HTERT RPE-1 (cell line): ENCODE results near the gene CD1B.
"Not testable (repeated sequence)": the region's sequence is repeated elsewhere in the genome, so short reads cannot be mapped to it uniquely, and the experiment has no call there.

ENCODE experiments used
- in situ Hi-C: fragments of 300-500 bp; cut with MboI; formaldehyde crosslinking; loops from 4 replicates; pipeline ENCODE4 v1.14.3; 2020; ENCODE audit warnings: low sequenced_read_pairs

CD1B gene

DNA sequence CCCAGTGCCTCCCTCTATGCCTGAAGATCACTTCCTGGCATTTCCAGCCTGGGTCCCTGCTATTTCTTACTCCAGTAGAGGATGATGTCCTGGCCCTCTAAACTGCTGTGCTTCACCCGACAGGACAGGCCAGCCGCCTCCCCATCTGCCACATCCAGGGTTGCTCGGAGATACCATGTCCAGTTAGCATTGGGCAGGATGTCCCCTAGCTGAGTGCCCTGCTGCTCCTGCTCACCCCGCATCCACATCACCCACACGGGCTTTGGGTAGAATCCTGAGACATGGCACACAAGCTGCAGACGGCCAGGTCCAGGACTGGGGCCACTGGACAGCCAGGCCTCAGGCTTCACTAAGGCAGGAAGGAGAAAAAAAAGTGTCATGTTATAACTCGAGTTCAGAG is 2.0 kb downstream of the CD1B start:
- in situ Hi-C loops = no loop called here

DNA sequence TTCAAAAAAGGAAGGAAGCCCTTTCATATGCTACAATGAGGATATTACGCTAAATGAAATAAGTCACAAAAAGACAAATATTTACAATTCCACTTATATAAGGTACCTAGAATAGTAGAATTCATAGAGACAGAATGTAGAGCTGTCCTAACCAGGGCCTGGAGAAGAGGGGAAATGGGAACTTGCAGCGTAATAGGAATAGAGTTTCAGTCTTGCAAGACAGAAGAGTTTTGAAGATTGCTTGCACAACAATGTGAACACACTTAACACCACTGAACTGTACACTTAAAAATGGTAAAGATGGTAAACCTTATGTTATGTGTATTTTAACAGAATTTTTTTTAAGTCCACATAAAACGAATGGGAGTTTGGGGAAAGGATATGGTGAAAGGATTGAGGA is 2.9 kb downstream of the CD1B start:
- in situ Hi-C loops = no loop called here

DNA sequence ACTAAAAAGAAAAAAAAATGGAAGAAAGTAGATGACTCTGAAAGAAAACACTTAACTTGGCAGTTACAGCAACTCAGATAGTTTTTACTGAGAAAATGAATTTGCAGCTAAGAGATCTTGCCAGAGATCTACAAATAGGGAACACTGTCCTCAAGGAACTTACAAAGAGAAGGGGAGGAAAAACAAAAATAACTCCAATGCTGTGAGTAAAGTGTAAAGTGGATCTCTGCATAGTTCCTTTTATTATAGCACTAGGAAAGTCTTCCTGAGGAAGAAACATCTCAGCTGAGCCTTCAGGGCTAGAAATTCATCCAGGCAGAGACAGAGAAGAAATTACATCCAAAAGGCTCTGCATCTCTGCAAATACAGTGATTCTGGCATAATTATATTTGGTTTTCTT is 3.9 kb downstream of the CD1B start:
- in situ Hi-C loops = no loop called here

DNA sequence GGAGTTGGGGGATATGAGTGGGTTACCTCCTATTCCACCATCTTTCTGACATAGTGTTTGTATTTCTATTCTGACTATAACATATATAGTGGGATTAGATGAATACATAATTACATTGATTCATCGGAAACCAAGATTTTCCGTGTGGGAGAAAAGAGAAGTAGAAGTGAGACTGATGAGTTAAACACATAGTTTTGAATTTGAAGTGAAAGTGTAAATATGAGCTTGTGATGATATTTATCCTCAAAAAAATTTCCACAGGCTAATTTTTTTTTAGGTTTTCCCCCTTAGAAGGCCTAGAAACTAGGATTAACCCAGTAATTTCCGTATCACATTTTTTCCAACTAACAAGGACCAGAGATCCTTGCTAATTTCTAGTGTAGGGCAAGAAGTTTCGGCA is 6.9 kb downstream of the CD1B start:
- in situ Hi-C loops = no loop called here

DNA sequence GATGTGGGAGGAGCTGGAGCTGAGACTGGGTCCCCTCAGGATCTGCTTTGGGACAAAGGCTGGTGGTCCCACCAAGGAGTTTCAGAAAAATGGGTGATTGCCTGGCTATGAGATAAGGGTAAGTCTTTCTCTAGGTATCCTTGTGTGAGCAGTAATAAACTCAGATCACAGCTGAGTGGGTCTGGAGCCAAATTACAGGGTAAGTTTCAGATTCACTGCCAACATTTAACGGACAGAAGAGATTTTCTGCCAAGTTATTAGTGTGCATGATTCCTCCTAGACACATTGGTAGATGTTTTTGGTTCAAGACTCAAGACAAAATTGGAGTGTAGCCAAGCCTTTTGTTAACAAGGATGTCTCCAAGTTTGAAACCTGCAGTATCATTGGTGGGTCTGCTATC is 7.5 kb downstream of the CD1B start:
- in situ Hi-C loops = no loop called here

DNA sequence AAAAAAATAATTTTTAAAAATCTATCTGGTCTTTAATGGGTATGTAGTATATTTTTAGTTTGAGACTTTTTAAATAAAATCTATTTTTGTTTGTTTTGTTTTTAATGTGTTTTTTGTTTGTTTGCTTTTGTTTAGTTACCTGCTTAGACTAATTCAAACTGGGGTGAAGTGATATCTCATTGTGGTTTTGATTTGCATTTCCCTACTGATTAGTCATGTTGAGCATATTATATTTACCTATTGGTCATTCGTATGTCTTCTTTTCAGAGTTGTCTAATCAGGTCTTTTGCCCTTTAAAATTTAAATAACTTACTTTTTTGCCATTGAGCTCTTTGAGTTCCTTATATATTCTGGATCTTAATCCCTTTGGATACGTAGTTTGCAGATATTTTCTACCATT is 20.3 kb downstream of the CD1B start:
- in situ Hi-C loops = no loop called here

DNA sequence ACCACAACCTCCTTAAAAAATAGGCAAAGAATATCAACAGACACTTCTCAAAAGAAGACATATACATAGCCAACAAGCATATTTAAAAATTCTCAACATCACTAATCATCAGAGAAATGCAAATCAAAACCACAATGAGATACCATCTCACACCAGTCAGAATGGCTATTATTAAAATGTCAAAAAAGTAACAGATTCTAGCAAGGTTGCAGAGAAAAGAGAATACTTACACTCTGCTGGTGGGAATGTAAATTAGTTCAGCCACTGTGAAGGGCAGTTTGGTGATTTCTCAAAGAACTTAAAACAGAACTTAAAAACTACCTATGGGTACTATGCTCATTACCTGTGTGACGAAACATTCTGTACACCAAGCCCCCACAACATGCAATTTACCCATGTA is 20.7 kb downstream of the CD1B start:
- in situ Hi-C loops = no loop called here

DNA sequence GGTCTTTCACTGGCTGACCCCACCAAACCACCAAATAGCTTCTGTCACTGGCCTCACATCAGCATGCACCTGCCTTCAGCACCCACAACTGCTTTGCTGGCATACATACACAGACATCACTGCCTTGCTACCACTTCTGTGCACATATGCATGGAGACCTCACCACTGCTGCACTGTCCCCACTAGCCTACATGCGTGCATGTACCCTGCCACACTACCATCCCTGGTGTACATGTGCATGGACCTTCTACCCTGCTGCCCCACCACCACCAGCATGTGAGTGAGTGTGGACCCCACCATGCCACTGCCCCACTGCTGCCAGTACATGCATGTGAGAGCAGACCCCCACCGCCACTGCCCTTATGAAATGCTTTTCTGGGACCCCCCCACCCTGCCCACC is 35.5 kb downstream of the CD1B start:
- in situ Hi-C loops = no loop called here

DNA sequence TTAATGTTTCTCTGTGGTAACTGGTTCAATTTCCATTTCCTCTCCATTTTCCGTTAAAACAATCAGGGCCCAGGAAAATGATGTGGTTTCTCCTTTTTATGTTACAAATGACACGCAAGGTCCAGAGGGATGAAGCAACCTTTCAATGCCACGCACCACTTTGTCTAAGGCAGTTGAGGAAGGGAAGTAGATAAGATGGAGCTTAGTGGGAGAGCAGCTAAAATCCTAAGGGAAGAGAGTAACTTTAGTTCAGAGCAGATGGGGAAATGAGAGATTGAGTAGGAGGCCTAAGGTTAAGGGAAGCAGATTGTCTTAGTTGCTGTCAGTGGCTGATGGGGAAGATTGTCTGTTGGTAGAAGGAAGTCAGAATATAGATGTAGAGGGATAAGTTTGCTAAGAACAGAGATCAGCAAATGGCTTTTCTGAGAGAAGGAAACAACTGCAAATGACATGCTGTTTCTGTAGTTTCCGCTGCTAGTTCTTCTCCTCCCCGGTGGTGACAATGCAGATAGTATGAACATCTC is 40.9 kb downstream of the CD1B start:
- in situ Hi-C loops = no loop called here

DNA sequence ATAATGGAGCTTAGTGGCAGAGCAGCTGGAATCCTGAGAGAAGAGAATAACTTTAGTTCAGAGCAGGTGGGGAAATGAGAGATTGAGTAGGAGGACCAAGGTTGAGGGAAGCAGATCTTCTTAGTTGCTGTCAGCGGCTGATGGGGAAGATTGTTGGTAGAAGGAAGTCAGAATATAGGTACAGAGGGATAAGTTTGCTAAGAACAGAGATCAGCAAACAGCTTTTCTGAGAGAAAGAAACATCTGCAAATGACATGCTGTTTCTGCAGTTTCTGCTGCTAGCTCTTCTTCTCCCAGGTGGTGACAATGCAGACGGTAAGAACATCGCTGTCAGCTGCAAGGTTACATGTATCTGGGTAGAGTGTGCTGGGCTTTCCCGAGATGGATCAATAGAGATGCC is 41.5 kb downstream of the CD1B start, which contains the start of gene CD1C:
TSS of gene CD1C (plus strand) at position 113 of the 400 bp plus-strand sequence. CDS start at position 255, 142 bp downstream.
- in situ Hi-C loops = no loop called here

DNA sequence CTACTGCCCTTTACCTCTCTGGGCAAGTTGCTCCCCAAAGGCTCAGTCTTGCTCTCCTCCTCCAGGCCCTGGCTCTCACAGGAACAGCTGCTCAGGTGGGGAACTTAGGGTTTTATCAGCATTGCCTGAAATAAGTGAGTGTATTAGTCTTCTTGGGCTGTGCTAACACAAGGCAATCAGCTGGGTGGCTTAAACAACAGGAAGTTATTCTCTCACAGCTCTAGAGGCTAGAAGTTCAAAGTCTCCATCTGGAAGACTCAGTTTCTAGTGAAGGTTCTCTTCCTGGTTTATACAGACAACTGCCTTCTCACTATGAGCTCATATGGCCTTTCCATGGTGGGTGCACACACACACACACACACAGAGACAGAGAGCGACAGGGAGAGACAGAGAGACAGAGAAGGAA is 44.4 kb downstream of the CD1B start:
- in situ Hi-C loops = no loop called here

DNA sequence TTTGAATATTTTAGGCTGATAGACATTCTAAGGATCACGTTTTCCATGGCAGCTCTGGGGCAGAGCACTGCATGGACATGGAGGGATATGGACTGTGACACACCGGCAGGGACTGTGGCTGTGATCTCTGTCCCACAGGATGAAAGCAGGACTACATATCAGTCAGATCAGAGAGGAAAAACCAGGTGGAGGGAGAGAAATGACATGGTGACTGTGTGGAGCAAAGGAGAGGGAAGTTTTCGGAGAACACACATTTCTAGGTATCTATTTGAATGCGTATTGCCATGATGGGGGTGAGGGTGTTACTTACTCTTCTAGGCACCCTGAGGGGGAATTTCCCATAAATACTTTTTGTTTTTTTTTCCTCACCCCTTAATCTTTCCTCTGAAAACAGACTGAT is 44.8 kb downstream of the CD1B start:
- in situ Hi-C loops = no loop called here

DNA sequence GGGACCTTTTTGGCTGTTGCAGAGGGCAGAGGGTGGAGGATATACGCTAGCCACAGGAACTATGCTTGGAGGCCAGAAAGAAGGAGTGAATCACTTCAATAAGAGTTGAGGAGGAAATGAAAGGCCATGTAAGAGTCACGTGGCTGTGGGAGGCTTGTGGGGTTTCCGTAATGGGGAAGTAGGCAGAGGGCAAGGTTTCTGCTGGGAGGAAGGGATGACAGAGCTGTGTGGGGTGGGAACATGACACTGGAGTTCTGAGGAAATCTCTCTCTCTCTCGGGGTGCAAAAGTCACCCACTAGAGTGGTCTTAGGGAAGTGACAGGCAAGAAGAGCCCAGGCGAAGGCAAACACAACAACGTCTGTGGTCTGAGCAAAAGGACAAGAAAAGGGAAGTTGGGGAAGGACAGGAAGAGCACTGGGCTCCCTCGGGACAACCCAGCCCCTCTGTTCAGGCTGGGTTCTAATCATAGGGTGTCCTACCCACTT is 45.5 kb downstream of the CD1B start:
- in situ Hi-C loops = no loop called here

DNA sequence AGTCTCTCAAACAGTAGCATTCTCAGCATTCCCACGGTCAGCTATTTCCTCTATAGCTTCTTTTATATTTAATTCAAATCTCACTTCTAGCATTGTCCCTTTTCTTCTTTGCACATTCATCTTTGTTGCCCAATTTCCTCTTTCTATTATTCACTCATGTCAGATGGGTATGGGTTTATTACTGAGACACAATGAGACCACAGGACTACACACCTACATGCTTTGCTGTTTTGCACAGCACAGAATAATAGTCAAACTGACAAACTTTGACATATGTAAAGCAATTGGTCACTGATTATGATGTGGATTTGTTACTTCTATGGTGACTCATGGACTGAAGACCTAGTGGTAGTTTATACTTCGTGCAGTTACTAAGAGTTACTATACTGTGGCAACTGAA is 47.4 kb downstream of the CD1B start:
- in situ Hi-C loops = no loop called here

DNA sequence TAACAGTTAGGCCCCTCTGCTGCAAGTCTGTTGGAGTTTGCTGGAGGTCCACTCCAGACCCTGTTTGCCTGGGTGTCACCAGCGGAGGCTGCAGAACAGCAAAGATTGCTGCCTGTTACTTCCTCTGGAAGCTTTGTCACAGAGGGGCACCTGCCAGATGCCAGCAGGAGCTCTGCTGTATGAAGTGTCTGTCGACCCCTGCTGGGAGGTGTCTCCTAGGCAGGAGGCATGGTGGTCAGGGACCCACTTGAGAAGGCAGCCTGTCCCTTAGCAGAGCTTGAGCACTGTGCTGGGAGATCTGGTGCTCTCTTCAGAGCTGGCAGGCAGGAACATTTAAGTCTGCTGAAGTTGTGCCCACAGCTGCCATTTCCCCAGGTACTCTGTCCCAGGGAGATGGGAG is 48.9 kb downstream of the CD1B start:
- in situ Hi-C loops = not testable (repeated sequence)
